ENCODE measurements around the gene HOXB2.

GRCh38 chr17:48547808-48548522, 3.1 kb upstream of the HOXB2 start:
- no peak for TF ChIP-seq CTCF (IDR thresholded peaks at IDR 0.05; ENCODE audit: poor library complexity)
- no peak for TF ChIP-seq EZH2 (IDR thresholded peaks at IDR 0.05; ENCODE audit: borderline replicate concordance)
